B cell (primary cell): ENCODE data around the gene SNAPC5. TPM values are rescaled to one million over a fixed set of nuclear protein-coding genes. Genes with fewer than 3 reads are reported as not detected.

Experiments
- ATAC-seq: fragments of 200-7000 bp; cut with Tn5 transposase; one replicate; pipeline ENCODE4 v1.10.0; 2021; ENCODE audit warnings: low read depth, mild to moderate bottlenecking, moderate number of reproducible peaks, moderate library complexity
- CTCF ChIA-PET: fragments of 350-600 bp; sonication (Branson Sonifier 250); formaldehyde crosslinking; loops from one replicate; lab custom pipeline; 2021; ENCODE audit warnings: antibody characterized with exemption, inconsistent platforms; lab: Charles Lee
- POLR2A ChIA-PET: fragments of 350-600 bp; sonication (Branson Sonifier 250); formaldehyde crosslinking; loops from one replicate; lab custom pipeline; 2021; ENCODE audit warnings: antibody characterized with exemption; lab: Charles Lee
- DNase-seq: peaks from one replicate; pipeline ENCODE4 v3.0.0; 2013
- H2AFZ ChIP-seq: 2 replicates; pipeline ENCODE4 v1.6.1; 2012; ENCODE audit warnings: mild to moderate bottlenecking, low read depth, low read length; ENCODE audit not compliant: insufficient read depth, poor library complexity, severe bottlenecking
- H3K27ac ChIP-seq, 2 donors: 1 replicate in 1 of 2; 2 replicates in 1 of 2; pipeline ENCODE4 v1.5.1; 2012 to 2013; ENCODE audit warnings: low read length in 2 of 2, mild to moderate bottlenecking in 2 of 2, moderate library complexity in 1 of 2
- H3K27me3 ChIP-seq, 4 experiments: fragments of 200-600 bp in 1 of 4; sonication (generic) in 1 of 4; replicated peaks in 1 of 4; 1 replicate in 2 of 4; 2 replicates in 2 of 4; pipeline versions ENCODE4 v1.6.1 to v1.7.0; 2013 to 2016; ENCODE audit warnings: low read length in 3 of 4, mild to moderate bottlenecking in 2 of 4, mixed read lengths in 1 of 4, moderate library complexity in 1 of 4; ENCODE audit not compliant: insufficient read depth in 4 of 4, control insufficient read depth in 3 of 4; ENCODE audit errors: control extremely low read depth in 1 of 4
- H3K36me3 ChIP-seq, 2 experiments: replicated peaks in 1 of 2; 1 replicate in 1 of 2; 2 replicates in 1 of 2; pipeline versions ENCODE4 v1.6.1 to v1.7.1; 2013; ENCODE audit warnings: low read length in 1 of 2; ENCODE audit not compliant: insufficient read depth in 2 of 2, control insufficient read depth in 1 of 2; ENCODE audit errors: control extremely low read depth in 1 of 2, extremely low read depth in 1 of 2
- H3K4me1 ChIP-seq, 2 donors: fragments of 200-600 bp in 1 of 2; sonication (generic) in 1 of 2; 1 replicate in 1 of 2; 2 replicates in 1 of 2; pipeline versions ENCODE4 v1.5.1 to v1.6.1; 2013 to 2017; ENCODE audit warnings: low read length in 2 of 2; ENCODE audit not compliant: control insufficient read depth in 2 of 2, insufficient read depth in 2 of 2
- H3K4me2 ChIP-seq: replicated peaks from 2 replicates; pipeline ENCODE3; 2012; ENCODE audit warnings: mild to moderate bottlenecking, low read depth, low read length; ENCODE audit not compliant: poor library complexity, severe bottlenecking
- H3K4me3 ChIP-seq, 5 experiments: fragments of 200-600 bp in 1 of 5; sonication (generic) in 1 of 5; 1 replicate in 3 of 5; 2 replicates in 2 of 5; pipeline versions ENCODE4 v1.5.1 to v1.7.0; 2011 to 2016; ENCODE audit warnings: low read length in 4 of 5, mild to moderate bottlenecking in 4 of 5, low read depth in 2 of 5, control low read depth in 1 of 5, moderate library complexity in 1 of 5; ENCODE audit not compliant: insufficient read depth in 1 of 5; ENCODE audit errors: control extremely low read depth in 1 of 5, extremely low read depth in 1 of 5
- H3K79me2 ChIP-seq: fragments of 200-600 bp; sonication (generic); one replicate; pipeline ENCODE4 v1.6.0; 2016; ENCODE audit warnings: low read length; ENCODE audit not compliant: control insufficient read depth, insufficient read depth
- H3K9ac ChIP-seq: fragments of 200-600 bp; sonication (generic); 2 replicates; pipeline ENCODE4 v1.6.1; 2017; ENCODE audit warnings: mild to moderate bottlenecking, low read length, moderate library complexity
- H3K9me3 ChIP-seq, 3 donors: one replicate each; pipeline versions ENCODE4 v1.6.1 to v1.7.1; 2013; ENCODE audit warnings: low read length in 2 of 3; ENCODE audit not compliant: control insufficient read depth in 2 of 3, insufficient read depth in 1 of 3; ENCODE audit errors: control extremely low read depth in 1 of 3
- H4K20me1 ChIP-seq: 2 replicates; pipeline ENCODE4 v1.6.0; 2012; ENCODE audit warnings: mild to moderate bottlenecking, low read length; ENCODE audit not compliant: insufficient read depth, control insufficient read depth, poor library complexity, severe bottlenecking
- H3K27ac Mint-ChIP-seq: one replicate; pipeline ENCODE4 v1.8.0; 2021; ENCODE audit warnings: mixed read lengths
- H3K27me3 Mint-ChIP-seq: one replicate; pipeline ENCODE4 v1.8.0; 2021; ENCODE audit warnings: mixed read lengths
- H3K4me1 Mint-ChIP-seq: one replicate; pipeline ENCODE4 v1.8.0; 2021; ENCODE audit warnings: mixed read lengths
- H3K4me3 Mint-ChIP-seq: one replicate; pipeline ENCODE4 v1.8.0; 2021; ENCODE audit warnings: mixed read lengths
- H3K9me3 Mint-ChIP-seq: one replicate; pipeline ENCODE4 v1.8.0; 2022; ENCODE audit warnings: mixed read lengths; ENCODE audit not compliant: insufficient read depth
- CTCF ChIP-seq: fragments of 200-600 bp; IDR thresholded peaks from one replicate; pipeline ENCODE4 v1.8.0; 2022; ENCODE audit warnings: antibody characterized with exemption, mild to moderate bottlenecking
- EZH2 ChIP-seq: IDR thresholded peaks from 2 replicates; pipeline ENCODE4 v1.6.1; 2012; ENCODE audit warnings: borderline replicate concordance, low read depth, mild to moderate bottlenecking, moderate library complexity, low read length; ENCODE audit not compliant: insufficient read depth, poor library complexity, severe bottlenecking
- WGBS: methylation state at CpG from one replicate; pipeline ENCODE4 v1.1.5; 2013; ENCODE audit warnings: missing lambda C conversion rate; ENCODE audit not compliant: insufficient coverage; 5-methylcytosine and 5-hydroxymethylcytosine counted together
- intact Hi-C: fragments of 100-400 bp; cut with micrococcal nuclease; formaldehyde crosslinking; loops from one replicate; pipeline ENCODE4 v1.10.0; 2022
- polyA plus RNA-seq: library from polyadenylated mRNA; depleted of rRNA; stranded (reverse); fragments of >200 nt; gene quantifications from 2 replicates; pipeline ENCODE4 v1.2.3, GENCODE V29; 2012
- total RNA-seq, 2 donors: library from RNA; stranded (reverse); fragments of 120-200 nt in 1 of 2; gene quantifications; 1 replicate in 1 of 2; 2 replicates in 1 of 2; pipeline versions ENCODE4 v1.2.3 to v1.2.4, GENCODE V29; 2013 to 2022

The SNAPC5 gene
- total and polyA plus RNA-seq, 2 donors (not counting 1 experiment from before 2014, with no cell fraction given) = 21.6 to 28.5 TPM

- no peak for DNase-seq
- no peaks in the 10 kb centered on the region for H3K9me3 ChIP-seq
- Mint-ChIP-seq H3K27ac (no peak overlapping the region), H3K4me1 (no peaks in the 10 kb centered on the region), H3K9me3 (no peaks in the 10 kb centered on the region), H3K27me3 (no peaks in the 10 kb centered on the region), H3K4me3 (no peak overlapping the region)
- TF ChIP-seq EZH2 = no peak
- no peak for TF ChIP-seq CTCF
- ATAC-seq = no peak
- H3K79me2 ChIP-seq = no peaks in the 10 kb centered on the region
- intact Hi-C loops = no loop called here
- H3K4me2 ChIP-seq = no peak overlapping the region
- ChIA-PET CTCF (no interaction called here), POLR2A (no interaction called here)
- no peaks in the 10 kb centered on the region for H3K4me1 ChIP-seq
- no peaks in the 10 kb centered on the region for H3K27me3 ChIP-seq
- H4K20me1 ChIP-seq = no peaks in the 10 kb centered on the region
- no peak overlapping the region for H3K27ac ChIP-seq
- no peak overlapping the region for H2AFZ ChIP-seq
- 83% methylated on average over 6 of the region's 9 CpGs for WGBS
- no peak overlapping the region for H3K9ac ChIP-seq
- H3K4me3 ChIP-seq = no peak overlapping the region
- peaks cover 0 to 7% of the 10 kb centered on the region in 2 experiments for H3K36me3 ChIP-seq
Measured at GRCh38 chr15:66535056-66535455, 37.5 kb upstream of the SNAPC5 start.

GRCh38 chr15:66524838-66525237, 27.3 kb upstream of the SNAPC5 start:
- Mint-ChIP-seq H3K4me3 (no peak overlapping the region), H3K9me3 (no peaks in the 10 kb centered on the region), H3K27me3 (no peaks in the 10 kb centered on the region), H3K4me1 (no peaks in the 10 kb centered on the region), H3K27ac (no peak overlapping the region)
- no peaks in the 10 kb centered on the region for H4K20me1 ChIP-seq
- intact Hi-C loops = no loop called here
- H3K79me2 ChIP-seq = no peaks in the 10 kb centered on the region
- no peak overlapping the region for H3K4me2 ChIP-seq
- H3K36me3 ChIP-seq = peaks cover 12 to 16% of the 10 kb centered on the region in 2 experiments
- no peak overlapping the region for H3K9ac ChIP-seq
- DNase-seq (no peak), ATAC-seq (no peak)
- H3K9me3 ChIP-seq = no peaks in the 10 kb centered on the region
- ChIA-PET POLR2A (no interaction called here), CTCF (no interaction called here)
- WGBS = 72% methylated on average over 3 of the region's 4 CpGs
- H3K4me1 ChIP-seq = no peaks in the 10 kb centered on the region
- TF ChIP-seq CTCF (no peak), EZH2 (no peak)
- H2AFZ ChIP-seq = no peak overlapping the region
- H3K27me3 ChIP-seq = no peaks in the 10 kb centered on the region
- no peak overlapping the region for H3K4me3 ChIP-seq
- no peak overlapping the region for H3K27ac ChIP-seq
